GM23338 (cell line): ENCODE data around the gene TGFB3.

Experiments
- CTCF ChIP-seq, 2 experiments: fragments of 200-600 bp in 1 of 2; sonication (generic) in 1 of 2; conservative IDR thresholded peaks; 2 replicates each; pipeline versions ENCODE4 v1.5.1 to v1.6.1; 2016 to 2017; ENCODE audit warnings: antibody characterized with exemption in 2 of 2, low read depth in 2 of 2, mild to moderate bottlenecking in 2 of 2, moderate library complexity in 1 of 2
- EZH2 ChIP-seq: fragments of 200-600 bp; sonication (generic); IDR thresholded peaks from one replicate; pipeline ENCODE4 v1.8.0; 2017; ENCODE audit warnings: antibody characterized with exemption, mild to moderate bottlenecking, low read depth; ENCODE audit not compliant: unreplicated experiment
- EZH2phosphoT487 ChIP-seq: fragments of 200-600 bp; sonication (generic); IDR thresholded peaks from one replicate; pipeline ENCODE4 v1.8.1; 2018; ENCODE audit warnings: antibody characterized with exemption; ENCODE audit not compliant: unreplicated experiment
- JUNB ChIP-seq: IDR thresholded peaks from one replicate; pipeline ENCODE4 v1.6.1; 2016; ENCODE audit warnings: antibody characterized with exemption; ENCODE audit not compliant: unreplicated experiment
- POLR2AphosphoS5 ChIP-seq: IDR thresholded peaks from 2 replicates; pipeline ENCODE4 v1.6.1; 2016; ENCODE audit warnings: antibody characterized with exemption, low read depth
- REST ChIP-seq: IDR thresholded peaks from one replicate; pipeline ENCODE4 v1.6.1; 2018; ENCODE audit warnings: antibody characterized with exemption; ENCODE audit not compliant: unreplicated experiment
- ZNF114 ChIP-seq: fragments of 250-450 bp; sonication (Bioruptor Pico); IDR thresholded peaks from 2 replicates; pipeline ENCODE4 v1.5.0; 2020; ENCODE audit warnings: mild to moderate bottlenecking, moderate library complexity

DNA sequence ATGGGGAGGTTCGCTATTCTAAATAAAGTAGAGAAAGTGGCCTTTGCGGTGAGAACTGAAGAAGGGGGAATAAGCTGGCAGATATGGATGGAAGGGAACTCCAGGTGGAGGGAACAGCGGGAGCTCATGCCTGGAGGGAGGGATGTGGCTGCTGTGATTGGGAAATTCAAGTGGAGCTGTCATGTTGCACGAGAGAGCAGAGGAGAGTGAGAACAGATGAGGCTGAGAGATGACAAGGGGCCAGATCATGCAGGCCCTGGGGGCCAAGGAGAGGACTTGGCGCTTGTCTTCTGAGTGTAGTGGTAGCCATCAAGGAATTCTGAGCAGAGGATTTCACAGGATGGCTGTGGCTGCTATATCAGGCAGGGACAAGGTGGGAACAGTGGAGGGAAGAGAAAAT is 35.0 kb downstream of the TGFB3 start:
- no peak for TF ChIP-seq CTCF (conservative IDR thresholded peaks at IDR 0.05; ENCODE audit: low read depth in 2 of 2)
- no peak for TF ChIP-seq EZH2
- TF ChIP-seq ZNF114: no peak
- TF ChIP-seq REST: no peak
- no peak for TF ChIP-seq POLR2AphosphoS5
- no peak for TF ChIP-seq JUNB
- TF ChIP-seq EZH2phosphoT487: no peak
